Right ventricle myocardium superior (tissue), 1 donor: ENCODE results near the gene ATP10A. TPM values are rescaled to one million over a fixed set of nuclear protein-coding genes. Genes with fewer than 3 reads are reported as not detected.
"Not testable (repeated sequence)": the region's sequence is repeated elsewhere in the genome, so short reads cannot be mapped to it uniquely, and the experiment has no call there.

Experiments used
- ATAC-seq: fragments of 200-7000 bp; cut with Tn5 transposase; one replicate; pipeline ENCODE4 v1.9.1; 2020; ENCODE audit warnings: mild to moderate bottlenecking; ENCODE audit not compliant: poor library complexity
- DNase-seq: peaks from one replicate; pipeline ENCODE4 v3.0.0-alpha.2; 2020
- intact Hi-C: fragments of 100-400 bp; cut with DNase I; formaldehyde crosslinking; loops from one replicate; pipeline ENCODE4 v1.11.2; 2022
- total RNA-seq: library from RNA; stranded (reverse); fragmentation: NEBNext Ultra II Directional; extraction: Animal tissue kit (Norgen Biotek cat#: 25700); gene quantifications from one replicate; pipeline ENCODE4 v1.2.1, GENCODE V29; 2021
- donor health status: DM: no; HTN: yes; CAD: no; lungs with severe emphysema.

The ATP10A gene
- total RNA-seq, 1 donor from 2014 or later: 0.75 TPM

DNA sequence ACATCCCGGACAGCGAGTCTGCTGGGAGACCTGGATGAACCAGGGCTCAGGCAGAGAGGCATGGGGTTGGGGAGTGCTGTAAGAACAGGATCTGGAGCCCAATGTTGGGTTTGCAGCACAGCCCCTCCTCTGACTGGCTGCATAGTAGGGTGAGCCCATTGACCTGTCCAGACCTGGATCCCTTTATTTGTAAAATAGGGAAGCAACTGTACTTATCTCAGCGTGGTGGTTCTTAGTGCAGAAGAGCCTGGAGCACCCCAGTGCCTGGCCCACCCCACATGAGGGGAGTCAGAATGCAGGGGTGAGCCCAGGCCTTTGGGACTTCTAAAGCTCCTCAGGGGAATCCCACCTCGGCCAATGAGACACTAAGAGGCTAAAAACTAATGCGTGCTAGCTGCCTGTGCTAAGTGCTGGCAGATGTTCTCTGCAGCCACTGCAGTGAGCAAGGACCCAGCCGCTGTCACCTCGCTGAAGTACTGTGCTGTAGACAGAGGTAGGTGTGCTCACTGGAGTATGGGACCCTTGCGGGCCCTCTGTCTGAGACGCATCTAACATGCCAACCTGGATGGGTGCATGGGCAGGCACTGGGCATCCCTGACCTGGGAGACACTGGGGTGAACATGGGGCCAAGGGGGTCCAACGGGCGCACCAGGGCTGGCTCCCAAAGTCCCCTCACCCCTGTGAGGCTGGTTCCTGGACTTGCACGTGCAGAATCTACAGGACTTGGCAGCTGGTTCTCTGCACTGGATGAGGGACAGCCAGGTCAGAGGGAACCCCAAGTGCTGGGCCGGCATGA is 95.6 kb downstream of the ATP10A start:
- intact Hi-C loops: no loop called here
- ATAC-seq (no peak), DNase-seq (no peak)

DNA sequence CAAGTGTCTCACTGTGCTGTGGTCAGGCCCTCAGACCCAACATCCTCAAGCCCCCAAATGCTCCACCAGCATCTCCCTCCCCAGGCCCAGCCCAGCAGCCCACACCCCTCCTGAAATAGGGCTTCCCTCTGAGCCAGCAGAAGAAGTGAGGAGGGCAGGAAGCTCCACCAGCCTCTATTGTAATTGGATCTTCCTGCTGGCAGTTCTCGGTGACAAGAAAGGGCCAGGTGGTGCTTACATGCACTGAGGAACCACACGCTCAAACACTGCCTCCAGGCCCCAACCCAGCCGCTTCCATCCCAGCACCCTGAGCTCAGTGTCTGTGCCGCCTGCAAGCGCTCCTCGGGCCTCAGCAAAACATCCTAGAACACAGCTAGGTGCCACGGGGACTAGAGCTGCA is 96.7 kb downstream of the ATP10A start:
- no peak for DNase-seq
- intact Hi-C loops: no loop called here
- ATAC-seq: no peak

DNA sequence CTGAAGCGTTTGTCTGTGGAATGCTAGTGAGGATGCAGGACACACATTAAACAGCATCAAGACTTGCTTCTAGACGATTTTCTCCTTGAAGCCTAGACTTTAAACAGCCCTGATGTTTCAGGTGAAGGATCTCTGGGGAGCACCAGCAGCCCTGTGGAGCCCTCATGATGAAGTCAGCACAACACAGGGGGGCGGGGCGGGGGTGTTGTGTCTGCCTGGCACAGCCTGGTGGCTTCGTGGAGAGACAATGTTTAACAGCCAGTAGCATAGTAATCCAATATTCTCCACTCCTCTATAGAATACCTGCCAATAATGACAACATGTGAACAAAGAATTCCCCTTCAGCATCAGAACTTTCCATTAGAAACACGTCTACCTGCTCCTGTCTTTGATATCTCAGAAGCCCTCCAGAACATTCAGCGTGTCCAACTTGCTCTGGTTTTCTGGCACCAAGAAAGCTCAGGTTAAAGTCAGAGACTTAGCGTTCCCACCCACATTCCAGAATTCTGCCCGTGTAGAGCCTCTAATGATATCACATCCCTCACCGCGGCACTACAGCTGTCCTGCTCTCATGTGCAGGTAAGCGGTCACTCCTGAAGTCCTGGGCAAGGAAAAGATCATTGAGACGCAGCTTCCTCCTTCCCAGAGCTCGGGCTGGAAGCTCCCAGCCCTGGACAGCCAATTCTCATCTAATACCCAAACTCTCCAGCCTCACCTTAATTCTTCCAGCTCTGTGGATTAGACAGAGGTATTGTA is 98.0 kb downstream of the ATP10A start:
- DNase-seq (no peak), ATAC-seq (no peak)
- intact Hi-C loops: no loop called here

- intact Hi-C loops: no loop called here
- no peak for DNase-seq
- ATAC-seq: no peak
Measured at GRCh38 chr15:25763954-25764353, 99.2 kb downstream of the ATP10A start.

- intact Hi-C loops: no loop called here
- no peak for ATAC-seq
- DNase-seq: no peak
Measured at GRCh38 chr15:25763331-25763751, 99.8 kb downstream of the ATP10A start.

DNA sequence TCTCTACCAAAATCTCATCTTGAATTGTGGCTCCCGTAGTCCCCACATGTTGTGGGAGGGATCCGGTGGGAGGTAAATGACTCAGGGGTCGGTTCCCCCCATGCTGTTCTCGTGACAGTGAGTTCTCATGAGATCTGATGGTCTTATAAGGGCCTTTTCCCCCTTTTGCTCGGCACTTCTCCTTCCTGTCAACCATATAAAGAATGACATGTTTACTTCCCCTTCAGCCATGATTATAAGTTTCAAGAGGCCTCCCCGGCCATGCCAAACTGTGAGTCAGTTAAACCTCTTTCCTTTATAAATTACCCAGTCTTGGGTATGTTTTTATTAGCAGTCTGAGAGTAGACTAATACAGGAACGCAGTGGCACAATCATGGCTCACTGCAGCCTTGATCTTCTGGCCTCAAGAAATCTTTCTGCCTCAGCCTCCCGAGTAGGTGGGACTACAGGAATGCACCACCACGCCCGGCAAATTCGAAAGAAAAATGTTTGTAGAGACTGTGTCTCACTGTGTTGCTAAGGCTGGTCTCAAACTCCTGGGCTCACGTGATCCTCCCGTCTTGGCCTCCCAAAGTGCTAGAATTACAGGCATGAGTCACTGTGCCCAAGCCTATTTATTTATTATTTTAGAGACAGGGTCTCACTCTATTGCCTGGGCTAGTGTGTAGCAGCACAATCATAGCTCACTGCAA is 101.0 kb downstream of the ATP10A start:
- DNase-seq (no peak), ATAC-seq (no peak)
- intact Hi-C loops: no loop called here

DNA sequence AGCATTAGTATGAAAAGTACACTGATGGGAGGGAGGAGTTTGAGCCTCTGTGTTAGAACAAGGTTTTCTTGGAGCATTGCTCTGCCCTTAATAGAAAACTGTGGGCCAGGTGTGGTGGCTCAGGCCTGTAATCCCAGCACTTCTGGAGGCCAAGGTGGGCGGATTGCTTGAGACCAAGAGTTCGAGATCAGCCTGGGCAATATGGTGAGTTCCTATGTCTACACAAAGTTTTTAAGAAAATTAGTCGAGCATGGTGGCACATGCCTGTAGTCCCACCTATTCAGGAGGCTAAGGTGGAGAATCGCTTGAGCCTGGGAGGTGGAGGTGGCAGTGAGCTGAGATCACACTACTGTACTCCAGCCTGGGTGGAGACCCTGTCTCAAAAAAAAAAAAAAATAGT is 103.7 kb downstream of the ATP10A start:
- DNase-seq (no peak), ATAC-seq (no peak)
- intact Hi-C loops: no loop called here

GRCh38 chr15:25758612-25759011 is 104.5 kb downstream of the ATP10A start:
- intact Hi-C loops, DNase-seq, ATAC-seq: not testable (repeated sequence)

GRCh38 chr15:25743548-25744275 is 119.4 kb downstream of the ATP10A start:
- intact Hi-C loops: no loop called here
- ATAC-seq: peak; percentile 62
- no peak for DNase-seq

DNA sequence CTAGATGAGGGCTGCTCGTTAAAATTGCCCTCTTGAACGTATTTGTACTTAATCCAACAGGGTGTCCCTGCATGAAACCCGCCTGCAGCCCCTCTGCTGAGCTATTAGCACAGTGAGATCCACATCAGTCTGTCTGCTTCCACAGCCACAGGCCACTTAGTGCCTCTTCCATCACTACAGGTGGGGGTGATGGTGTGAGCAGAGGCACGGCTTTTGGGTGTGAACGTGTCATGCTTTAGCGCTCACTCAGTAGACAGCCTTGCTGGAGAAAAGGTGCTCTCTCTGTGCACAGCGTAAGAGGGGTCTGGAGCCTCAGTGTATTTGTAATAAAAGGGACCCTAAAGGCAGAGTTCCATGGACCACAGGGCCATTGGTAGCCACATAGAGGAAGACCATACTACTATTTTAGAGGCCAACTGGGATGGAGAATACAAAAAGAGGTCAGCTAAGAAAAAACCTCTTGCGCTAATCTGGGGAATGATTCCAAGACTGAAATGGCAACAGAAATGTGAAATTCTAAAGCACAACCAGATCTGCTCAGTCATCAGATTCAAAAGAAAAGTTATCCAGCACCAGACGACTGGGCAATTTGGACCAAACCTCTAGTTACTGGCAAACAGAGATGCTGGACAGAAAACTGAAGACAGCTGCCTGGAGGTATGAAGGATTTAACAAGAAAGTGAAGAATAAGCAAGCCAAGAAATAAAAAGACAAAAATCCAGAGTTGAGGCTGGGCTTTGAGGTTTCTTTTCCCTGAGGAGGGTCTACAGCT is 120.2 kb downstream of the ATP10A start:
- no peak for DNase-seq
- intact Hi-C loops: no loop called here
- ATAC-seq: peak; percentile 63

DNA sequence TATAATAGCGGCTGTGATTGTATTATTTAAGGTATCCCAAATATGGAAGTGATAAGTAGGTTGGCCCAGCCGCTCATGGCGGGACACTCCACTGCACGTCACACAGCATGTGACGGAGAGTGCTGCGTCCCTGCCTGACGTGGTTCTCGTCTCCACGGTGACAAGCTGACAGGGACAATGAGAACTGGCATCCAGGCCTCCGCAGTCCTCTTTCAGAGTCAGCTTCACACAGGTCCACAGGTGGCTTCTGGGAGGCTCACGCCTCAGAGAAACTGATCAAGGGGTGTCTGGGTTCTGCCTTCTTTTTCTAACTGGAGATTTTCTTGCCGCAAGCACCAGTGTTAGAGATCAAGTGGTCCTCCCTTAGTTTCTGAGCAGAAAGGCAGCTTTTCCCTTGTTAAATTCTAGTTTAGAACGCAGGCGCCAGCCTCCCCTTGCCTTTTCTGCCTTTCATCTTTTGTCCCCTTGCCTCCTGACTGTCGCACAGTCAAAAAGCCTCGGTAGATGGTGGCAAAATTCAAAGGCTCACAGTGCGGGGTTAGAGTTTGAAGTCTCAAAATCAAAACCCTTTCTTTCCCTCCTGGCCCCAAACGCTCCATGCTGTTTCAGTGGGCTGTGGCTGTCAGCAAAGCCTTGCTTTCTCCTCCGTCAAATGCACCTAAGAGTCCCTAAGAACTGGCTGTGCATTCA is 120.9 kb downstream of the ATP10A start:
- DNase-seq (no peak), ATAC-seq (no peak)
- intact Hi-C loops: no loop called here

GRCh38 chr15:25741256-25741580 is 121.9 kb downstream of the ATP10A start:
- DNase-seq: no peak
- intact Hi-C loops: no loop called here
- no peak for ATAC-seq

DNA sequence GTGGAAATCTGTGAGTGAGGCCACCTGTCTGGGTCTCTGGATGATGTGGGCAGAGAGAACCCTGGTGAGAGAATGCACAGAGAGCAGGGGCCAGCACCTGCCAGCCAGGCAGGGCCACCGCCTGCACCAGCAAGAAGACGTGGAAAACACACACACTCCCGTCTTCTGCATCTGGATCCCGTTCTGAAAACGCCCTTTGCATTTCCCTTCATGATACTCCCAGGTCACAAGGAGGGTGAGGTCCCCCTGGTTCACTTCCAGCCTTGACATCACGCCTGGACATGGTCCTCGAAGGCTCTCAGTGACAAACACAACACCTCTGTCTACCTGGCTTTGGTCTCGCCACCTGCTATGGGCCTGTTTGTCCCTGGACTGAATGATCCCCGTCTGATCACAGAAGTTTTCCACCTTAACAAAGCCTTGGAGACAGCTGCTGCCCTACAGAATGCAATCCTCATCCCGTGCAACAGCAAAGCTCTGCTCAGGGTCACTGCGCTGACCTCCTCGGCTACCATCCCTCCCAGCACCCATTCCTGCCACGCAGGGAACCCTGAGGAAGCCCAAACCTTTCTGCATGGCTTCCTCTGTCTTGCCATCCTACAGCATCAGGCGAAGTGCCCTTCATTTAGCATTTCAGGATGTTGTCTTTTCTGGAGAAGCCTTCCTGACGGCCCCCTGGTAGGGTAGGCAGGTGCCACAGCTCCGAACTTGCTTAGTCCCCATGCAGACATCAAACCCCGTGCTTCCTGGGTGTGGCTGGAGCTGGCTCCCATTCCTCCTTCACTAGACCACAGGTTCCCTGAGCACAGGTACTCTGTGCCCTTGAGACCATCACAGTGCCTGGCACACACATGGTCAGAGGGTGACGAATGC is 122.5 kb downstream of the ATP10A start:
- DNase-seq (no peak), ATAC-seq (no peak)
- intact Hi-C loops: no loop called here

GRCh38 chr15:25739687-25740121 is 123.4 kb downstream of the ATP10A start:
- intact Hi-C loops: no loop called here
- ATAC-seq (no peak), DNase-seq (no peak)

GRCh38 chr15:25738171-25738965 is 124.8 kb downstream of the ATP10A start:
- intact Hi-C loops: no loop called here
- ATAC-seq (no peak), DNase-seq (no peak)

GRCh38 chr15:25737218-25737643 is 125.9 kb downstream of the ATP10A start:
- DNase-seq: peak; percentile 65
- ATAC-seq: peak; percentile 86
- intact Hi-C loops: no loop called here
